Activated naive CD4-positive, alpha-beta T cell treated with anti-CD3 and anti-CD28 coated beads for 36 hours (primary cell): ENCODE results near the gene CX3CR1. TPM values are rescaled to one million over a fixed set of nuclear protein-coding genes. Genes with fewer than 3 reads are reported as not detected.

Source experiments
- CTCF ChIA-PET: fragments of 350-600 bp; sonication (Branson Sonifier 250); formaldehyde crosslinking; loops from one replicate; lab custom pipeline; 2021; ENCODE audit warnings: antibody characterized with exemption; lab: Charles Lee
- DNase-seq: peaks from one replicate; pipeline ENCODE4 v3.0.0-alpha.2; 2020
- H3K27ac Mint-ChIP-seq: one replicate; pipeline ENCODE4 v1.8.0; 2021; ENCODE audit warnings: mild to moderate bottlenecking, mixed read lengths
- H3K27me3 Mint-ChIP-seq: one replicate; pipeline ENCODE4 v1.8.0; 2021; ENCODE audit warnings: low read depth, mixed read lengths
- H3K36me3 Mint-ChIP-seq: one replicate; pipeline ENCODE4 v1.8.0; 2021; ENCODE audit warnings: low read depth, mixed read lengths
- H3K4me1 Mint-ChIP-seq: one replicate; pipeline ENCODE4 v1.8.0; 2021; ENCODE audit warnings: low read depth, mixed read lengths
- H3K4me3 Mint-ChIP-seq: one replicate; pipeline ENCODE4 v1.8.0; 2021; ENCODE audit warnings: mild to moderate bottlenecking, moderate library complexity, mixed read lengths
- H3K9me3 Mint-ChIP-seq: one replicate; pipeline ENCODE4 v1.8.0; 2021; ENCODE audit warnings: mixed read lengths
- intact Hi-C: fragments of 100-400 bp; cut with micrococcal nuclease; formaldehyde crosslinking; loops from one replicate; pipeline ENCODE4 v1.15.1; 2023
- total RNA-seq, 2 experiments: library from RNA; stranded (reverse); gene quantifications; one replicate each; pipeline ENCODE4 v1.2.3, GENCODE V29; 2021

Gene CX3CR1
- total RNA-seq, 2 experiments from 2014 or later = not detected

GRCh38 chr3:39317571-39318169 lies 37.8 kb upstream of the CX3CR1 start:
- H3K4me3 Mint-ChIP-seq = no peak overlapping the region
- peaks cover 13% of the 10 kb centered on the region for H3K4me1 Mint-ChIP-seq
- H3K36me3 Mint-ChIP-seq = peaks cover 4% of the 10 kb centered on the region
- CTCF ChIA-PET = interaction anchor here (0.6 kb wide), 1 partner anchor 11 kb away, joined by 3 read pairs; no protein-coding TSS in a partner anchor
- H3K9me3 Mint-ChIP-seq = peaks cover 9% of the 10 kb centered on the region
- H3K27me3 Mint-ChIP-seq = peaks cover 2% of the 10 kb centered on the region
- H3K27ac Mint-ChIP-seq = no peak overlapping the region
- no peak for DNase-seq
- intact Hi-C loops = no loop called here

- peaks cover 12% of the 10 kb centered on the region for H3K9me3 Mint-ChIP-seq
- CTCF ChIA-PET = interaction anchor here (1.0 kb wide), 1 partner anchor 28 kb away, joined by 4 read pairs; no protein-coding TSS in a partner anchor
Measured at GRCh38 chr3:39315420-39315819, 35.6 kb upstream of the CX3CR1 start.

GRCh38 chr3:39313289-39313688 lies 33.5 kb upstream of the CX3CR1 start:
- H3K9me3 Mint-ChIP-seq = peaks cover 12% of the 10 kb centered on the region

More at GRCh38 chr3:39315420-39315819, 35.6 kb upstream of the CX3CR1 start:
- Mint-ChIP-seq H3K27ac (no peak overlapping the region), H3K4me3 (no peak overlapping the region), H3K4me1 (peaks cover 9% of the 10 kb centered on the region), H3K27me3 (no peaks in the 10 kb centered on the region), H3K36me3 (peaks cover 4% of the 10 kb centered on the region)
- intact Hi-C loops = loop anchor here (1.0 kb wide), 1 partner anchor 13 kb away; no protein-coding TSS in a partner anchor
- DNase-seq = no peak

GRCh38 chr3:39302178-39302577 lies 22.3 kb upstream of the CX3CR1 start:
- no peak overlapping the region for H3K4me3 Mint-ChIP-seq
- no peaks in the 10 kb centered on the region for H3K4me1 Mint-ChIP-seq
- peaks cover 40% of the 10 kb centered on the region for H3K9me3 Mint-ChIP-seq
- peaks cover 2% of the 10 kb centered on the region for H3K27me3 Mint-ChIP-seq
- CTCF ChIA-PET = interaction anchor here (1.3 kb wide), 1 partner anchor 10 kb away, joined by 10 read pairs; no protein-coding TSS in a partner anchor
- DNase-seq = no peak
- intact Hi-C loops = no loop called here
- no peak overlapping the region for H3K27ac Mint-ChIP-seq
- H3K36me3 Mint-ChIP-seq = peaks cover 14% of the 10 kb centered on the region

More at GRCh38 chr3:39313289-39313688, 33.5 kb upstream of the CX3CR1 start:
- H3K36me3 Mint-ChIP-seq = peaks cover 4% of the 10 kb centered on the region
- DNase-seq = no peak
- no peak overlapping the region for H3K27ac Mint-ChIP-seq
- no peak overlapping the region for H3K4me3 Mint-ChIP-seq
- no peaks in the 10 kb centered on the region for H3K27me3 Mint-ChIP-seq
- H3K4me1 Mint-ChIP-seq = peaks cover 9% of the 10 kb centered on the region
- intact Hi-C loops = no loop called here
- CTCF ChIA-PET = no interaction called here

GRCh38 chr3:39299279-39299678 lies 19.4 kb upstream of the CX3CR1 start:
- no peak for DNase-seq
- Mint-ChIP-seq H3K27me3 (no peaks in the 10 kb centered on the region), H3K36me3 (peaks cover 14% of the 10 kb centered on the region), H3K4me3 (no peak overlapping the region), H3K9me3 (peaks cover 36% of the 10 kb centered on the region), H3K27ac (no peak overlapping the region), H3K4me1 (peaks cover 14% of the 10 kb centered on the region)
- intact Hi-C loops = no loop called here
- CTCF ChIA-PET = interaction anchor here (0.6 to 1.5 kb wide), 3 partner anchors 11 to 98 kb away, joined by 3 to 4 read pairs (median 4); no protein-coding TSS in a partner anchor

GRCh38 chr3:39296197-39297077 lies 16.6 kb upstream of the CX3CR1 start:
- Mint-ChIP-seq H3K9me3 (peaks cover 26% of the 10 kb centered on the region), H3K27ac (no peak overlapping the region), H3K36me3 (peaks cover 10% of the 10 kb centered on the region), H3K4me3 (no peak overlapping the region), H3K27me3 (no peaks in the 10 kb centered on the region), H3K4me1 (peaks cover 19% of the 10 kb centered on the region)
- intact Hi-C loops = no loop called here
- DNase-seq = no peak
- CTCF ChIA-PET = interaction anchor here (0.7 to 6.3 kb wide), 7 partner anchors 9 to 168 kb away, joined by 3 to 81 read pairs (median 4); no protein-coding TSS in a partner anchor

- Mint-ChIP-seq H3K27me3 (no peaks in the 10 kb centered on the region), H3K4me3 (no peak overlapping the region), H3K9me3 (peaks cover 17% of the 10 kb centered on the region), H3K36me3 (peaks cover 9% of the 10 kb centered on the region), H3K27ac (no peak overlapping the region), H3K4me1 (peaks cover 19% of the 10 kb centered on the region)
- DNase-seq = no peak
- intact Hi-C loops = loop anchor here (1.0 kb wide), 1 partner anchor 111 kb away; the partner anchor contains the start of gene RPSA
- CTCF ChIA-PET = interaction anchor here (0.7 to 6.3 kb wide), 6 partner anchors 8 to 167 kb away, joined by 3 to 81 read pairs (median 4); no protein-coding TSS in a partner anchor
Measured at GRCh38 chr3:39295184-39295775, 15.4 kb upstream of the CX3CR1 start.

- Mint-ChIP-seq H3K27ac (no peak overlapping the region), H3K27me3 (no peaks in the 10 kb centered on the region), H3K4me3 (no peak overlapping the region), H3K4me1 (peaks cover 19% of the 10 kb centered on the region), H3K36me3 (peaks cover 3% of the 10 kb centered on the region), H3K9me3 (peaks cover 12% of the 10 kb centered on the region)
- intact Hi-C loops = loop anchor here (1.0 kb wide), 1 partner anchor 112 kb away; the partner anchor contains the start of gene RPSA
- peak; percentile 19 for DNase-seq
- CTCF ChIA-PET = interaction anchor here (0.7 to 9.2 kb wide), 4 partner anchors 52 to 106 kb away, joined by 3 to 359 read pairs (median 44); partner anchors contain the start of gene XIRP1
Measured at GRCh38 chr3:39294446-39295183, 14.8 kb upstream of the CX3CR1 start.

- Mint-ChIP-seq H3K36me3 (no peaks in the 10 kb centered on the region), H3K27me3 (no peaks in the 10 kb centered on the region), H3K27ac (no peak overlapping the region), H3K4me1 (peaks cover 23% of the 10 kb centered on the region), H3K4me3 (no peak overlapping the region), H3K9me3 (no peaks in the 10 kb centered on the region)
- CTCF ChIA-PET = interaction anchor here (0.6 to 9.2 kb wide), 27 partner anchors 13 to 321 kb away, joined by 3 to 359 read pairs (median 8); partner anchors contain the start of genes CX3CR1, GORASP1, RPSA and TTC21A
- no peak for DNase-seq
- intact Hi-C loops = loop anchor here (1.0 kb wide), 1 partner anchor 85 kb away; no protein-coding TSS in a partner anchor
Measured at GRCh38 chr3:39292961-39293360, 13.1 kb upstream of the CX3CR1 start.

GRCh38 chr3:39291903-39292329 lies 12.1 kb upstream of the CX3CR1 start:
- H3K4me3 Mint-ChIP-seq = no peak overlapping the region
- no peaks in the 10 kb centered on the region for H3K9me3 Mint-ChIP-seq
- intact Hi-C loops = loop anchor here (1.0 kb wide), 1 partner anchor 86 kb away; no protein-coding TSS in a partner anchor
- H3K36me3 Mint-ChIP-seq = no peaks in the 10 kb centered on the region
- peaks cover 23% of the 10 kb centered on the region for H3K4me1 Mint-ChIP-seq
- no peak overlapping the region for H3K27ac Mint-ChIP-seq
- CTCF ChIA-PET = interaction anchor here (0.6 to 9.2 kb wide), 55 partner anchors 8 to 464 kb away, joined by 3 to 359 read pairs (median 5); partner anchors contain the start of genes CX3CR1, GORASP1, RPSA and TTC21A
- DNase-seq = peak; percentile 87
- H3K27me3 Mint-ChIP-seq = no peaks in the 10 kb centered on the region

GRCh38 chr3:39290255-39290654 lies 10.4 kb upstream of the CX3CR1 start:
- DNase-seq = no peak
- intact Hi-C loops = no loop called here
- Mint-ChIP-seq H3K4me3 (no peak overlapping the region), H3K9me3 (no peaks in the 10 kb centered on the region), H3K4me1 (peaks cover 18% of the 10 kb centered on the region), H3K36me3 (no peaks in the 10 kb centered on the region), H3K27ac (no peak overlapping the region), H3K27me3 (no peaks in the 10 kb centered on the region)
- CTCF ChIA-PET = interaction anchor here (0.6 to 9.2 kb wide), 16 partner anchors 12 to 252 kb away, joined by 3 to 359 read pairs (median 10); partner anchors contain the start of genes CX3CR1, GORASP1, TTC21A and XIRP1
